SK-N-SH (cell line): Measurements from ENCODE around the gene ATP1A2. TPM values are rescaled to one million over a fixed set of nuclear protein-coding genes. Genes with fewer than 3 reads are reported as not detected.

Experiments used
- CTCF ChIA-PET: fragments of 300-600, 350-600 bp; formaldehyde crosslinking; extraction: SDS; loops from one replicate; lab custom pipeline; 2021; lab: Yijun Ruan, JAX
- POLR2A ChIA-PET: fragments of 350-600 bp; sonication (Branson Sonifier 250); formaldehyde crosslinking; extraction: SDS; loops from one replicate; lab custom pipeline; 2020; ENCODE audit warnings: antibody characterized with exemption, inconsistent platforms; lab: Yijun Ruan, JAX
- DNase-seq: peaks from one replicate; pipeline ENCODE4 v3.0.0; 2012
- H2AFZ ChIP-seq: fragments of 200-600 bp; sonication (generic); 2 replicates; pipeline ENCODE4 v1.8.1; 2016; ENCODE audit warnings: antibody characterized with exemption, mild to moderate bottlenecking, low read depth
- H3F3A ChIP-seq: fragments of 200-600 bp; sonication (generic); replicated peaks from 2 replicates; pipeline ENCODE3; 2016; ENCODE audit warnings: antibody characterized with exemption, mild to moderate bottlenecking; ENCODE audit not compliant: insufficient read depth
- H3K27ac ChIP-seq, 2 experiments: fragments of 200-500 bp in 1 of 2; fragments of 200-600 bp in 1 of 2; sonication (Bioruptor generic) in 1 of 2; sonication (generic), shearing (Covaris generic) in 1 of 2; 2 replicates each; pipeline versions ENCODE4 v1.5.1 to v1.6.1; 2014 to 2016; ENCODE audit warnings: low read depth in 2 of 2, inconsistent platforms in 1 of 2, low read length in 1 of 2, mild to moderate bottlenecking in 1 of 2, mixed read lengths in 1 of 2
- H3K27me3 ChIP-seq: fragments of 200-600 bp; sonication (generic), shearing (Covaris generic); 2 replicates; pipeline ENCODE4 v1.6.1; 2016; ENCODE audit warnings: mixed run types; ENCODE audit not compliant: insufficient read depth
- H3K36me3 ChIP-seq, 2 experiments: fragments of 200-500 bp in 1 of 2; fragments of 200-600 bp in 1 of 2; sonication (Bioruptor generic) in 1 of 2; sonication (generic) in 1 of 2; replicated peaks in 1 of 2; 2 replicates each; pipeline versions ENCODE3 to v1.5.1; 2014 to 2016; ENCODE audit warnings: low read length in 1 of 2, mild to moderate bottlenecking in 1 of 2; ENCODE audit not compliant: insufficient read depth in 2 of 2, control insufficient read depth in 1 of 2
- H3K4me1 ChIP-seq, 2 experiments: fragments of 200-500 bp in 1 of 2; fragments of 200-600 bp in 1 of 2; sonication (Bioruptor generic) in 1 of 2; sonication (generic), shearing (Covaris generic) in 1 of 2; 2 replicates each; pipeline versions ENCODE4 v1.5.1 to v1.6.1; 2014 to 2016; ENCODE audit warnings: low read depth in 1 of 2, low read length in 1 of 2, mixed run types in 1 of 2; ENCODE audit not compliant: insufficient read depth in 2 of 2, control insufficient read depth in 1 of 2
- H3K4me2 ChIP-seq: fragments of 200-600 bp; sonication (generic), shearing (Covaris generic); 2 replicates; pipeline ENCODE4 v1.6.1; 2017; ENCODE audit warnings: mixed run types
- H3K4me3 ChIP-seq, 2 experiments: fragments of 200-500 bp in 1 of 2; fragments of 200-600 bp in 1 of 2; sonication (Bioruptor generic) in 1 of 2; sonication (generic), shearing (Covaris generic) in 1 of 2; 2 replicates each; pipeline versions ENCODE4 v1.5.1 to v1.8.1; 2014 to 2016; ENCODE audit warnings: low read depth in 2 of 2, inconsistent platforms in 1 of 2, low read length in 1 of 2, mild to moderate bottlenecking in 1 of 2, mixed read lengths in 1 of 2, moderate library complexity in 1 of 2
- H3K79me2 ChIP-seq: fragments of 200-600 bp; sonication (generic); 2 replicates; pipeline ENCODE4 v1.8.1; 2017; ENCODE audit warnings: mild to moderate bottlenecking; ENCODE audit not compliant: insufficient read depth
- H3K9ac ChIP-seq: fragments of 200-600 bp; sonication (generic); 2 replicates; pipeline ENCODE4 v1.6.1; 2017; ENCODE audit warnings: mixed run types
- H3K9me2 ChIP-seq: fragments of 200-600 bp; sonication (generic); 2 replicates; pipeline ENCODE4 v1.6.1; 2017; ENCODE audit warnings: mixed run types
- H3K9me3 ChIP-seq: fragments of 200-600 bp; sonication (generic); 2 replicates; pipeline ENCODE4 v1.6.1; 2017; ENCODE audit warnings: mixed run types, mild to moderate bottlenecking, moderate library complexity
- H4K20me1 ChIP-seq: fragments of 200-600 bp; sonication (generic); 2 replicates; pipeline ENCODE4 v1.6.1; 2017; ENCODE audit warnings: mild to moderate bottlenecking, mixed run types; ENCODE audit not compliant: insufficient read depth
- CHD2 ChIP-seq: fragments of 150-350 bp; IDR thresholded peaks from 2 replicates; pipeline ENCODE4 v1.6.1; 2018; ENCODE audit warnings: low read length; ENCODE audit not compliant: partially characterized antibody
- ELF1 ChIP-seq: IDR thresholded peaks from 2 replicates; pipeline ENCODE4 v1.4.0; 2012
- GABPA ChIP-seq: IDR thresholded peaks from 2 replicates; pipeline ENCODE4 v1.4.0; 2012; ENCODE audit warnings: low read depth, mild to moderate bottlenecking
- JUND ChIP-seq: IDR thresholded peaks from 2 replicates; pipeline ENCODE4 v1.4.0; 2012
- MXI1 ChIP-seq: IDR thresholded peaks from 2 replicates; pipeline ENCODE4 v1.6.1; 2012; ENCODE audit warnings: mild to moderate bottlenecking, low read depth, low read length, improper control_type of control experiment
- NFIC ChIP-seq: IDR thresholded peaks from 2 replicates; pipeline ENCODE4 v1.4.0; 2012; ENCODE audit warnings: borderline replicate concordance
- NRF1 ChIP-seq: IDR thresholded peaks from 2 replicates; pipeline ENCODE4 v1.6.1; 2012; ENCODE audit warnings: low read depth, mild to moderate bottlenecking, low read length
- POLR2AphosphoS5 ChIP-seq: IDR thresholded peaks from 2 replicates; pipeline ENCODE4 v1.6.1; 2012; ENCODE audit warnings: low read depth, low read length
- RCOR1 ChIP-seq: fragments of 150-350 bp; IDR thresholded peaks from 2 replicates; pipeline ENCODE4 v1.6.1; 2017; ENCODE audit warnings: antibody characterized with exemption, low read length
- RXRA ChIP-seq: IDR thresholded peaks from 2 replicates; pipeline ENCODE4 v1.4.0; 2012; ENCODE audit warnings: low read depth, mild to moderate bottlenecking, borderline replicate concordance
- SIN3A ChIP-seq: IDR thresholded peaks from 2 replicates; pipeline ENCODE4 v1.6.1; 2012; ENCODE audit warnings: low read depth, mild to moderate bottlenecking, low read length, moderate library complexity, borderline replicate concordance
- SMC3 ChIP-seq: IDR thresholded peaks from 2 replicates; pipeline ENCODE4 v1.6.1; 2012; ENCODE audit warnings: low read depth, low read length, improper control_type of control experiment
- TAF1 ChIP-seq: IDR thresholded peaks from 2 replicates; pipeline ENCODE4 v1.6.1; 2012; ENCODE audit warnings: low read depth, mild to moderate bottlenecking, low read length, moderate library complexity, borderline replicate concordance
- TCF12 ChIP-seq: IDR thresholded peaks from 2 replicates; pipeline ENCODE4 v1.4.0; 2012
- TEAD4 ChIP-seq: IDR thresholded peaks from 2 replicates; pipeline ENCODE4 v1.4.0; 2012; ENCODE audit warnings: mild to moderate bottlenecking, borderline replicate concordance; ENCODE audit not compliant: insufficient read depth
- YY1 ChIP-seq: IDR thresholded peaks from 2 replicates; pipeline ENCODE4 v1.4.0; 2012; ENCODE audit warnings: low read depth, mild to moderate bottlenecking
- WGBS: methylation state at CpG from one replicate; pipeline ENCODE4 v1.1.6; 2017; ENCODE audit warnings: low lambda C conversion rate; 5-methylcytosine and 5-hydroxymethylcytosine counted together
- polyA plus RNA-seq, 3 experiments: library from polyadenylated mRNA; depleted of rRNA; stranded (reverse); fragments of >200 nt; gene quantifications; 2 replicates each; pipeline ENCODE4 v1.2.3, GENCODE V29; 2012
- TF ChIP-seq, protein P1 (sequence below): IDR thresholded peaks from 2 replicates; pipeline ENCODE4; 2012
- TF ChIP-seq, protein P2 (sequence below): IDR thresholded peaks from 2 replicates; pipeline ENCODE4 v1.6.1; 2012; ENCODE audit warnings: mild to moderate bottlenecking, low read depth, low read length, moderate library complexity

ATP1A2 gene
- polyA plus RNA-seq, 1 of the 3 experiments (the other 2 are of a cell fraction), result 0.07 TPM

DNA sequence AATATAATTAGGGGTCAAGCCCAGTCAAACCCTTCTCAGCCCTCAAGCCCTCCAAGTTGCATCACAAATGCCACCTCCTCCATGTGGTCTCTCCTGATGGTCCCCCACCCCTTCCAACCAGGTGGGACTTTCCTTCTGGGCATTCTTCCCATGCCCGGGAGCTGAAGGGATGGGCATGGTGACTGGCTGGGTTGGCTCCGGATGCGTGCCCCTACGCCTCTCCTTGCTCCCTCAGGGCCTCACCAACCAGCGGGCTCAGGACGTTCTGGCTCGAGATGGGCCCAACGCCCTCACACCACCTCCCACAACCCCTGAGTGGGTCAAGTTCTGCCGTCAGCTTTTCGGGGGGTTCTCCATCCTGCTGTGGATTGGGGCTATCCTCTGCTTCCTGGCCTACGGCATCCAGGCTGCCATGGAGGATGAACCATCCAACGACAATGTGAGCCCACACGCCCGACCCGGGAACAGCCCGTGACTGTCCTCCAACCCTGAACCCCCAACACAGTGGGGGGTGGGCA lies 7.5 kb downstream of the ATP1A2 start:
- H3K27ac ChIP-seq, result no peak overlapping the region
- H2AFZ ChIP-seq, result no peak overlapping the region
- POLR2A ChIA-PET, result no interaction called here
- 66% methylated on average over 10 of the region's 16 CpGs for WGBS
- no peaks in the 10 kb centered on the region for H3K9me3 ChIP-seq
- peaks cover 0 to 8% of the 10 kb centered on the region in 2 experiments; a peak in 1 of 4 replicates for H3K4me1 ChIP-seq
- DNase-seq, result no peak
- no peak overlapping the region for H3K4me3 ChIP-seq
- H3F3A ChIP-seq, result no peaks in the 10 kb centered on the region
- TF ChIP-seq, protein P1, sequence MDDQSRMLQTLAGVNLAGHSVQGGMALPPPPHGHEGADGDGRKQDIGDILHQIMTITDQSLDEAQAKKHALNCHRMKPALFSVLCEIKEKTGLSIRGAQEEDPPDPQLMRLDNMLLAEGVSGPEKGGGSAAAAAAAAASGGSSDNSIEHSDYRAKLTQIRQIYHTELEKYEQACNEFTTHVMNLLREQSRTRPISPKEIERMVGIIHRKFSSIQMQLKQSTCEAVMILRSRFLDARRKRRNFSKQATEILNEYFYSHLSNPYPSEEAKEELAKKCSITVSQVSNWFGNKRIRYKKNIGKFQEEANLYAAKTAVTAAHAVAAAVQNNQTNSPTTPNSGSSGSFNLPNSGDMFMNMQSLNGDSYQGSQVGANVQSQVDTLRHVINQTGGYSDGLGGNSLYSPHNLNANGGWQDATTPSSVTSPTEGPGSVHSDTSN, result no peak
- TF ChIP-seq NFIC (no peak), POLR2AphosphoS5 (no peak), JUND (no peak), TAF1 (no peak), SIN3A (no peak), RCOR1 (no peak), SMC3 (no peak), RXRA (no peak), ELF1 (no peak), CHD2 (no peak), TEAD4 (no peak), MXI1 (no peak), TCF12 (no peak), YY1 (no peak), GABPA (no peak), NRF1 (no peak)
- TF ChIP-seq, protein P2, sequence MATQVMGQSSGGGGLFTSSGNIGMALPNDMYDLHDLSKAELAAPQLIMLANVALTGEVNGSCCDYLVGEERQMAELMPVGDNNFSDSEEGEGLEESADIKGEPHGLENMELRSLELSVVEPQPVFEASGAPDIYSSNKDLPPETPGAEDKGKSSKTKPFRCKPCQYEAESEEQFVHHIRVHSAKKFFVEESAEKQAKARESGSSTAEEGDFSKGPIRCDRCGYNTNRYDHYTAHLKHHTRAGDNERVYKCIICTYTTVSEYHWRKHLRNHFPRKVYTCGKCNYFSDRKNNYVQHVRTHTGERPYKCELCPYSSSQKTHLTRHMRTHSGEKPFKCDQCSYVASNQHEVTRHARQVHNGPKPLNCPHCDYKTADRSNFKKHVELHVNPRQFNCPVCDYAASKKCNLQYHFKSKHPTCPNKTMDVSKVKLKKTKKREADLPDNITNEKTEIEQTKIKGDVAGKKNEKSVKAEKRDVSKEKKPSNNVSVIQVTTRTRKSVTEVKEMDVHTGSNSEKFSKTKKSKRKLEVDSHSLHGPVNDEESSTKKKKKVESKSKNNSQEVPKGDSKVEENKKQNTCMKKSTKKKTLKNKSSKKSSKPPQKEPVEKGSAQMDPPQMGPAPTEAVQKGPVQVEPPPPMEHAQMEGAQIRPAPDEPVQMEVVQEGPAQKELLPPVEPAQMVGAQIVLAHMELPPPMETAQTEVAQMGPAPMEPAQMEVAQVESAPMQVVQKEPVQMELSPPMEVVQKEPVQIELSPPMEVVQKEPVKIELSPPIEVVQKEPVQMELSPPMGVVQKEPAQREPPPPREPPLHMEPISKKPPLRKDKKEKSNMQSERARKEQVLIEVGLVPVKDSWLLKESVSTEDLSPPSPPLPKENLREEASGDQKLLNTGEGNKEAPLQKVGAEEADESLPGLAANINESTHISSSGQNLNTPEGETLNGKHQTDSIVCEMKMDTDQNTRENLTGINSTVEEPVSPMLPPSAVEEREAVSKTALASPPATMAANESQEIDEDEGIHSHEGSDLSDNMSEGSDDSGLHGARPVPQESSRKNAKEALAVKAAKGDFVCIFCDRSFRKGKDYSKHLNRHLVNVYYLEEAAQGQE, result no peak
- TF ChIP-seq, all 33 proteins: peak for 0
- Histone ChIP-seq H3K9ac (no peak overlapping the region), H3K79me2 (no peaks in the 10 kb centered on the region), H3K36me3 (no peaks in the 10 kb centered on the region), H3K27me3 (no peaks in the 10 kb centered on the region), H3K9me2 (no peaks in the 10 kb centered on the region), H4K20me1 (no peaks in the 10 kb centered on the region), H3K4me2 (no peak overlapping the region)
- CTCF ChIA-PET, result interaction anchor here (1.1 to 2.9 kb wide), 3 partner anchors 18 to 70 kb away, joined by 4 to 11 read pairs (median 5); no protein-coding TSS in a partner anchor
